Measurements from ENCODE around the gene LCORL.

DNA sequence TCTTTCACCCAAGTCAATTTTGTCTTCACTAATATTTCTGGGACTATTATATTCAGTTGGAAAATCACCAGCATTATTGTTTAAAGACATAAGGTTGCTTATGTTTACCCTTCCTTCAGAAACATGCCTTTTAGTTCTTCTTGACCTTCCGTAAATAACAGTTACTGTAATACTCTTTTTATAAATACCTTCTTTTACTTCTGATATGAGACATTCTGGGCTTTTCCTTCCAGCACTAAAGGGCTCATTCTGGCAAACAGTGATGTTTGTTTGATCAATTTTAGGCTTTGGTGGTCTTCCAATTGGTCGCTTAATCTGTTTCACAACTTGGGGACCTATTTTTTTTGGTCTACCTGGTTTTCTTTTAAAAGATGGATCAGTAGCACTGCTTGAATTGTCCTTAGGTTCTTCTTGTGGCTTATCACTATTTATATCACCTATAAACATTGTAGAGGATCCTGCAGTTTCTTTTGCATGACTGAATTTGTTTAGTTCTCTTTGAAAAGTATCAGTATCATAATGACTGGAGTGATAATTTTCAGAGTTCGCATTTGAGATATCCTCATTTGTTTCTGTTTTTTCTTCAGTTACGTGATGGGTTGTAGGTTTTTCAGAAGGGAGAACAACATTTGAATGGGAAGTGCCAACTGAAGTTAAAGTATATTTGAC, 146.0 kb downstream of the LCORL start:
- TF ChIP-seq, protein P1, sequence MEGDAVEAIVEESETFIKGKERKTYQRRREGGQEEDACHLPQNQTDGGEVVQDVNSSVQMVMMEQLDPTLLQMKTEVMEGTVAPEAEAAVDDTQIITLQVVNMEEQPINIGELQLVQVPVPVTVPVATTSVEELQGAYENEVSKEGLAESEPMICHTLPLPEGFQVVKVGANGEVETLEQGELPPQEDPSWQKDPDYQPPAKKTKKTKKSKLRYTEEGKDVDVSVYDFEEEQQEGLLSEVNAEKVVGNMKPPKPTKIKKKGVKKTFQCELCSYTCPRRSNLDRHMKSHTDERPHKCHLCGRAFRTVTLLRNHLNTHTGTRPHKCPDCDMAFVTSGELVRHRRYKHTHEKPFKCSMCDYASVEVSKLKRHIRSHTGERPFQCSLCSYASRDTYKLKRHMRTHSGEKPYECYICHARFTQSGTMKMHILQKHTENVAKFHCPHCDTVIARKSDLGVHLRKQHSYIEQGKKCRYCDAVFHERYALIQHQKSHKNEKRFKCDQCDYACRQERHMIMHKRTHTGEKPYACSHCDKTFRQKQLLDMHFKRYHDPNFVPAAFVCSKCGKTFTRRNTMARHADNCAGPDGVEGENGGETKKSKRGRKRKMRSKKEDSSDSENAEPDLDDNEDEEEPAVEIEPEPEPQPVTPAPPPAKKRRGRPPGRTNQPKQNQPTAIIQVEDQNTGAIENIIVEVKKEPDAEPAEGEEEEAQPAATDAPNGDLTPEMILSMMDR (conservative IDR thresholded peaks at IDR 0.05; ENCODE audit: low read length) = no peak
- TF ChIP-seq EZH2phosphoT487 (IDR thresholded peaks at IDR 0.05; ENCODE audit: borderline replicate concordance, low read depth, low read length) = no peak

Data from OCI-LY7 (cell line).